HCT116 (cell line): Measurements from ENCODE around the gene ABTB2. TPM values are rescaled to one million over a fixed set of nuclear protein-coding genes. Genes with fewer than 3 reads are reported as not detected.

ENCODE experiments used
- ATAC-seq: fragments of 200-7000 bp; cut with Tn5 transposase; 2 replicates; pipeline ENCODE4 v1.9.1; 2020; ENCODE audit warnings: mild to moderate bottlenecking, moderate library complexity
- BruUV-seq: library from RNA; stranded (reverse); fragments of 400-500 nt; replicated peaks from 2 replicates; lab custom pipeline; 2021; lab: Mats Ljungman, UMichigan
- CTCF ChIA-PET: fragments of 300-600 bp; sonication (Branson Sonifier 250); formaldehyde crosslinking; loops from one replicate; lab custom pipeline; 2021; ENCODE audit warnings: antibody characterized with exemption; lab: Charles Lee
- POLR2A ChIA-PET: fragments of 300-600, 350-600 bp; sonication (Branson Sonifier 250); formaldehyde crosslinking; loops from one replicate; lab custom pipeline; 2021; ENCODE audit warnings: antibody characterized with exemption; lab: Charles Lee
- RAD21 ChIA-PET, 2 experiments: fragments of 300-600 bp; sonication (Branson Sonifier 250); formaldehyde crosslinking; loops; one replicate each; lab custom pipeline; 2023; ENCODE audit warnings: low total read pairs in 2 of 2; ENCODE audit not compliant: uncharacterized antibody in 2 of 2, unreplicated experiment in 2 of 2, low non-redundant PET in 1 of 2; lab: Charles Lee
- DNase-seq: peaks from one replicate; pipeline ENCODE4 v3.0.0-alpha.2; 2010; ENCODE audit warnings: low read depth, low spot score
- H2AFZ ChIP-seq: fragments of 200-600 bp; shearing (Covaris generic), sonication (generic); 2 replicates; pipeline ENCODE4 v1.6.1; 2017; ENCODE audit warnings: low read depth, mixed run types, mixed read lengths, antibody characterized with exemption, low read length; ENCODE audit not compliant: poor library complexity, severe bottlenecking
- H3K27ac ChIP-seq: 2 replicates; pipeline ENCODE4 v1.5.1; 2012; ENCODE audit warnings: low read depth, low read length
- H3K27me3 ChIP-seq: fragments of 200-600 bp; sonication (generic); 2 replicates; pipeline ENCODE4 v1.6.1; 2016; ENCODE audit warnings: mixed run types, low read length, mixed read lengths; ENCODE audit not compliant: insufficient read depth
- H3K36me3 ChIP-seq, 2 experiments: fragments of 200-500 bp in 1 of 2; fragments of 200-600 bp in 1 of 2; sonication (Bioruptor generic) in 1 of 2; sonication (generic) in 1 of 2; 2 replicates each; pipeline versions ENCODE4 v1.5.1 to v1.6.1; 2014 to 2016; ENCODE audit warnings: low read length in 2 of 2, inconsistent platforms in 1 of 2, mixed read lengths in 1 of 2, mixed run types in 1 of 2; ENCODE audit not compliant: insufficient read depth in 2 of 2, control insufficient read depth in 1 of 2
- H3K4me1 ChIP-seq, 2 experiments: fragments of 200-600 bp in 1 of 2; sonication (generic) in 1 of 2; 2 replicates each; pipeline versions ENCODE4 v1.5.1 to v1.6.1; 2012 to 2017; ENCODE audit warnings: low read length in 2 of 2, inconsistent platforms in 1 of 2, mild to moderate bottlenecking in 1 of 2, mixed read lengths in 1 of 2, mixed run types in 1 of 2, moderate library complexity in 1 of 2; ENCODE audit not compliant: insufficient read depth in 2 of 2, control insufficient read depth in 1 of 2
- H3K4me2 ChIP-seq: fragments of 200-600 bp; sonication (generic); 2 replicates; pipeline ENCODE4 v1.6.1; 2017; ENCODE audit warnings: mixed run types, low read length, mixed read lengths
- H3K4me3 ChIP-seq, 2 experiments: fragments of 200-600 bp in 1 of 2; sonication (generic) in 1 of 2; replicated peaks in 1 of 2; 2 replicates each; pipeline ENCODE4 v1.5.1; 2011 to 2016; ENCODE audit warnings: low read length in 2 of 2, control low read depth in 1 of 2, low read depth in 1 of 2, mild to moderate bottlenecking in 1 of 2, mixed read lengths in 1 of 2, mixed run types in 1 of 2
- H3K79me2 ChIP-seq: fragments of 200-600 bp; sonication (generic); 2 replicates; pipeline ENCODE4 v1.6.1; 2017; ENCODE audit warnings: mild to moderate bottlenecking, mixed run types, low read length, moderate library complexity, mixed read lengths; ENCODE audit not compliant: insufficient read depth
- H3K9ac ChIP-seq: fragments of 200-600 bp; sonication (generic); 2 replicates; pipeline ENCODE4 v1.6.1; 2016; ENCODE audit warnings: low read length, mixed read lengths
- H3K9me2 ChIP-seq: fragments of 200-600 bp; sonication (generic), shearing (Covaris generic); 2 replicates; pipeline ENCODE4 v1.6.1; 2017; ENCODE audit warnings: mixed run types, mild to moderate bottlenecking, moderate library complexity; ENCODE audit not compliant: insufficient read depth
- H3K9me3 ChIP-seq, 2 experiments: fragments of 200-500 bp in 1 of 2; fragments of 200-600 bp in 1 of 2; sonication (Bioruptor generic) in 1 of 2; sonication (generic) in 1 of 2; 2 replicates each; pipeline ENCODE4 v1.6.1; 2014 to 2017; ENCODE audit warnings: low read length in 2 of 2, mixed read lengths in 2 of 2, inconsistent platforms in 1 of 2, low read depth in 1 of 2, mild to moderate bottlenecking in 1 of 2, mixed run types in 1 of 2, moderate library complexity in 1 of 2; ENCODE audit not compliant: control insufficient read depth in 1 of 2, insufficient read depth in 1 of 2
- H4K20me1 ChIP-seq: fragments of 200-600 bp; sonication (generic), shearing (Covaris generic); 2 replicates; pipeline ENCODE4 v1.6.1; 2017; ENCODE audit warnings: mixed run types, mild to moderate bottlenecking, moderate library complexity; ENCODE audit not compliant: insufficient read depth
- CEBPB ChIP-seq: IDR thresholded peaks from 2 replicates; pipeline ENCODE4 v1.6.1; 2012; ENCODE audit warnings: low read depth
- CTCF ChIP-seq, 3 experiments: fragments of 200-600 bp in 1 of 3; sonication (generic) in 1 of 3; IDR thresholded peaks in 2 of 3; conservative IDR thresholded peaks in 1 of 3; 2 replicates each; pipeline ENCODE4 v1.5.1; 2012 to 2017; ENCODE audit warnings: low read depth in 2 of 3, low read length in 2 of 3, antibody characterized with exemption in 1 of 3, borderline replicate concordance in 1 of 3, control low read depth in 1 of 3, mild to moderate bottlenecking in 1 of 3, mixed read lengths in 1 of 3, mixed run types in 1 of 3, moderate library complexity in 1 of 3; ENCODE audit not compliant: insufficient read depth in 1 of 3
- EGR1 ChIP-seq: IDR thresholded peaks from 2 replicates; pipeline ENCODE4 v1.6.1; 2012; ENCODE audit warnings: low read depth
- EZH2 ChIP-seq: fragments of 200-600 bp; sonication (generic); IDR thresholded peaks from 2 replicates; pipeline ENCODE4 v1.6.1; 2017; ENCODE audit warnings: antibody characterized with exemption, mixed run types
- EZH2phosphoT487 ChIP-seq: fragments of 200-600 bp; IDR thresholded peaks from 2 replicates; pipeline ENCODE4 v1.6.1; 2018; ENCODE audit warnings: antibody characterized with exemption, borderline replicate concordance
- FOSL1 ChIP-seq: IDR thresholded peaks from 2 replicates; pipeline ENCODE4 v1.6.1; 2012; ENCODE audit warnings: low read depth
- MAX ChIP-seq: IDR thresholded peaks from 2 replicates; pipeline ENCODE4 v1.6.1; 2012
- POLR2A ChIP-seq: IDR thresholded peaks from 2 replicates; pipeline ENCODE4 v1.7.0; 2011; ENCODE audit warnings: borderline replicate concordance; ENCODE audit not compliant: insufficient read depth, insufficient read length; ENCODE audit errors: extremely low read depth
- POLR2AphosphoS5 ChIP-seq: IDR thresholded peaks from 2 replicates; pipeline ENCODE4 v1.6.1; 2011; ENCODE audit warnings: mild to moderate bottlenecking, low read depth, low read length, moderate library complexity
- RAD21 ChIP-seq: IDR thresholded peaks from 2 replicates; pipeline ENCODE4 v1.6.1; 2012; ENCODE audit warnings: low read depth, mild to moderate bottlenecking
- SIN3A ChIP-seq: IDR thresholded peaks from 2 replicates; pipeline ENCODE4 v1.6.1; 2012; ENCODE audit warnings: low read depth
- SP1 ChIP-seq: IDR thresholded peaks from 2 replicates; pipeline ENCODE4 v1.6.1; 2012; ENCODE audit warnings: low read depth
- SRF ChIP-seq: IDR thresholded peaks from 2 replicates; pipeline ENCODE4 v1.6.1; 2012; ENCODE audit warnings: low read depth
- TCF7L2 ChIP-seq: IDR thresholded peaks from 2 replicates; pipeline ENCODE4 v1.7.0; 2011; ENCODE audit warnings: borderline replicate concordance, inconsistent platforms; ENCODE audit not compliant: insufficient read depth, insufficient read length; ENCODE audit errors: extremely low read depth
- YY1 ChIP-seq: IDR thresholded peaks from 2 replicates; pipeline ENCODE4 v1.6.1; 2011; ENCODE audit warnings: low read length, low read depth, moderate library complexity, mild to moderate bottlenecking; ENCODE audit not compliant: insufficient replicate concordance; ENCODE audit errors: extremely low read depth
- ZFX ChIP-seq: fragments of 450-650 bp; IDR thresholded peaks from 2 replicates; pipeline ENCODE4 v1.6.1; 2017
- ZNF274 ChIP-seq: fragments of 200-500 bp; sonication (Bioruptor generic); IDR thresholded peaks from 2 replicates; pipeline ENCODE4 v1.6.1; 2014; ENCODE audit warnings: mild to moderate bottlenecking, low read depth, low read length, inconsistent platforms
- intact Hi-C: fragments of 100-400 bp; cut with micrococcal nuclease; formaldehyde crosslinking; loops from 2 replicates; pipeline ENCODE4 v1.10.0; 2022
- total RNA-seq: library from RNA; stranded (reverse); gene quantifications from one replicate; pipeline ENCODE4 v1.2.1, GENCODE V29; 2021; ENCODE audit not compliant: unreplicated experiment
- TF ChIP-seq, protein P1 (sequence below): IDR thresholded peaks from 2 replicates; pipeline ENCODE4 v1.6.1; 2012; ENCODE audit warnings: low read depth

Gene ABTB2
- total RNA-seq, 1 experiment from 2014 or later: 6.8 TPM

- H3K4me3 ChIP-seq: no peak overlapping the region
- H4K20me1 ChIP-seq: no peaks in the 10 kb centered on the region
- ATAC-seq (no peak), DNase-seq (no peak)
- H3K4me1 ChIP-seq: peaks cover 21 to 35% of the 10 kb centered on the region in 2 experiments
- POLR2A ChIA-PET: no interaction called here
- CTCF ChIA-PET: interaction anchor here (0.6 kb wide), 1 partner anchor 46 kb away, joined by 3 read pairs; no protein-coding TSS in a partner anchor
- H3K36me3 ChIP-seq: no peaks in the 10 kb centered on the region
- 0 out of 2 replicates have a peak, but pooled peaks cover 5% of the 10 kb centered on the region for H3K79me2 ChIP-seq
- no peaks in the 10 kb centered on the region for H3K9me3 ChIP-seq
- intact Hi-C loops: no loop called here
- no TSS peak for BruUV-seq
- H2AFZ ChIP-seq: no peak overlapping the region
- RAD21 ChIA-PET: interaction anchor here in 1 of 2 experiments (1.0 kb wide), 1 partner anchor 175 kb away, joined by 3 read pairs; no protein-coding TSS in a partner anchor
- no peak overlapping the region for H3K27ac ChIP-seq
- no peaks in the 10 kb centered on the region for H3K27me3 ChIP-seq
- peak overlapping the region; percentile 22; the same call in 1 of the 2 replicates for H3K4me2 ChIP-seq
- no peaks in the 10 kb centered on the region for H3K9me2 ChIP-seq
- H3K9ac ChIP-seq: no peak overlapping the region
- TF ChIP-seq EZH2phosphoT487 (no peak), POLR2AphosphoS5 (no peak), MAX (no peak), SP1 (no peak), EGR1 (no peak), ZNF274 (no peak), SRF (no peak), FOSL1 (no peak), CTCF (IDR thresholded peaks at IDR 0.05 in 2 of 3, conservative IDR thresholded peaks at IDR 0.05 in 1 of 3; ENCODE audit: borderline replicate concordance in 1 of 3, insufficient read depth in 1 of 3, low read depth in 2 of 3, low read length in 2 of 3) (no peak), POLR2A (no peak), ZFX (no peak), CEBPB (no peak), EZH2 (no peak), SIN3A (no peak), RAD21 (no peak; the same call in 1 of the 2 replicates), TCF7L2 (no peak), YY1 (no peak)
- TF ChIP-seq, protein P1, sequence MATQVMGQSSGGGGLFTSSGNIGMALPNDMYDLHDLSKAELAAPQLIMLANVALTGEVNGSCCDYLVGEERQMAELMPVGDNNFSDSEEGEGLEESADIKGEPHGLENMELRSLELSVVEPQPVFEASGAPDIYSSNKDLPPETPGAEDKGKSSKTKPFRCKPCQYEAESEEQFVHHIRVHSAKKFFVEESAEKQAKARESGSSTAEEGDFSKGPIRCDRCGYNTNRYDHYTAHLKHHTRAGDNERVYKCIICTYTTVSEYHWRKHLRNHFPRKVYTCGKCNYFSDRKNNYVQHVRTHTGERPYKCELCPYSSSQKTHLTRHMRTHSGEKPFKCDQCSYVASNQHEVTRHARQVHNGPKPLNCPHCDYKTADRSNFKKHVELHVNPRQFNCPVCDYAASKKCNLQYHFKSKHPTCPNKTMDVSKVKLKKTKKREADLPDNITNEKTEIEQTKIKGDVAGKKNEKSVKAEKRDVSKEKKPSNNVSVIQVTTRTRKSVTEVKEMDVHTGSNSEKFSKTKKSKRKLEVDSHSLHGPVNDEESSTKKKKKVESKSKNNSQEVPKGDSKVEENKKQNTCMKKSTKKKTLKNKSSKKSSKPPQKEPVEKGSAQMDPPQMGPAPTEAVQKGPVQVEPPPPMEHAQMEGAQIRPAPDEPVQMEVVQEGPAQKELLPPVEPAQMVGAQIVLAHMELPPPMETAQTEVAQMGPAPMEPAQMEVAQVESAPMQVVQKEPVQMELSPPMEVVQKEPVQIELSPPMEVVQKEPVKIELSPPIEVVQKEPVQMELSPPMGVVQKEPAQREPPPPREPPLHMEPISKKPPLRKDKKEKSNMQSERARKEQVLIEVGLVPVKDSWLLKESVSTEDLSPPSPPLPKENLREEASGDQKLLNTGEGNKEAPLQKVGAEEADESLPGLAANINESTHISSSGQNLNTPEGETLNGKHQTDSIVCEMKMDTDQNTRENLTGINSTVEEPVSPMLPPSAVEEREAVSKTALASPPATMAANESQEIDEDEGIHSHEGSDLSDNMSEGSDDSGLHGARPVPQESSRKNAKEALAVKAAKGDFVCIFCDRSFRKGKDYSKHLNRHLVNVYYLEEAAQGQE: no peak
Measured at GRCh38 chr11:34349882-34350281, 7.9 kb downstream of the ABTB2 start.
